HG03097 (cell line): ENCODE data around the gene UBTD2.

Source experiments
- ATAC-seq: cut with Tn5 transposase; IDR thresholded peaks from one replicate; pipeline ENCODE4 v1.9.1; 2021; ENCODE audit not compliant: unreplicated experiment, low FRiP score

UBTD2 gene

GRCh38 chr5:172173564-172174153, 109.9 kb downstream of the UBTD2 start:
- ATAC-seq, result no peak

GRCh38 chr5:172172912-172173563, 110.5 kb downstream of the UBTD2 start:
- no peak for ATAC-seq

GRCh38 chr5:172171118-172171517, 112.4 kb downstream of the UBTD2 start:
- no peak for ATAC-seq

GRCh38 chr5:172170251-172170701, 113.3 kb downstream of the UBTD2 start:
- ATAC-seq, result no peak

- no peak for ATAC-seq
These were observed 114.3 kb downstream of the UBTD2 start for GRCh38 chr5:172169216-172169615.

GRCh38 chr5:172168311-172168710, 115.3 kb downstream of the UBTD2 start:
- no peak for ATAC-seq

GRCh38 chr5:172167895-172168294, 115.7 kb downstream of the UBTD2 start:
- ATAC-seq, result no peak

GRCh38 chr5:172166030-172166826, 117.3 kb downstream of the UBTD2 start:
- no peak for ATAC-seq

- no peak for ATAC-seq
These were observed 118.1 kb downstream of the UBTD2 start for GRCh38 chr5:172165465-172165864.

GRCh38 chr5:172164769-172165212, 118.8 kb downstream of the UBTD2 start:
- no peak for ATAC-seq

GRCh38 chr5:172163346-172163745, 120.2 kb downstream of the UBTD2 start:
- ATAC-seq, result no peak

GRCh38 chr5:172162987-172163343, 120.6 kb downstream of the UBTD2 start:
- no peak for ATAC-seq

GRCh38 chr5:172162323-172162986, 121.1 kb downstream of the UBTD2 start:
- no peak for ATAC-seq

GRCh38 chr5:172160506-172160905, 123.1 kb downstream of the UBTD2 start:
- no peak for ATAC-seq
